Left ventricle myocardium inferior (tissue), 1 donor: Measurements from ENCODE around the gene RNF214. TPM values are rescaled to one million over a fixed set of nuclear protein-coding genes. Genes with fewer than 3 reads are reported as not detected.
A peak's percentile ranks its signal among the peaks of the same experiment; 100 is the strongest.

ENCODE experiments used
- DNase-seq: peaks from one replicate; pipeline ENCODE4 v3.0.0-alpha.2; 2020
- H3K27ac ChIP-seq: fragments of 200-600 bp; replicated peaks from 2 replicates; pipeline ENCODE4 v1.8.0; 2021
- H3K27me3 ChIP-seq: fragments of 200-600 bp; 2 replicates; pipeline ENCODE4 v1.8.0; 2021; ENCODE audit warnings: low read depth
- H3K36me3 ChIP-seq: fragments of 200-600 bp; 2 replicates; pipeline ENCODE4 v1.8.0; 2021
- H3K4me1 ChIP-seq: fragments of 200-600 bp; 2 replicates; pipeline ENCODE4 v1.8.0; 2021
- H3K4me3 ChIP-seq: fragments of 200-600 bp; 2 replicates; pipeline ENCODE4 v1.8.0; 2021; ENCODE audit warnings: mild to moderate bottlenecking, moderate library complexity
- H3K9me3 ChIP-seq: fragments of 200-600 bp; replicated peaks from 2 replicates; pipeline ENCODE4 v1.8.0; 2021
- CTCF ChIP-seq: fragments of 200-600 bp; IDR thresholded peaks from 2 replicates; pipeline ENCODE4 v1.8.0; 2021; ENCODE audit warnings: antibody characterized with exemption, mild to moderate bottlenecking, borderline replicate concordance
- intact Hi-C: fragments of 100-400 bp; cut with micrococcal nuclease; formaldehyde crosslinking; loops from one replicate; pipeline ENCODE4 v1.11.0; 2022
- total RNA-seq: library from RNA; stranded (reverse); fragmentation: NEBNext Ultra II Directional; extraction: Animal tissue kit (Norgen Biotek cat#: 25700); gene quantifications from one replicate; pipeline ENCODE4 v1.2.1, GENCODE V29; 2021
- donor health status: DM: no; HTN: yes; CAD: no; lungs with severe emphysema.

Gene RNF214
- total RNA-seq, 1 donor from 2014 or later, result 21.1 TPM

GRCh38 chr11:117296881-117297280, 64.4 kb downstream of the RNF214 start:
- intact Hi-C loops, result no loop called here
- no peak for DNase-seq
- Histone ChIP-seq H3K27ac (no peak overlapping the region), H3K36me3 (peaks cover 35% of the 10 kb centered on the region), H3K27me3 (no peaks in the 10 kb centered on the region), H3K4me1 (peaks cover 19% of the 10 kb centered on the region), H3K9me3 (no peaks in the 10 kb centered on the region), H3K4me3 (no peak overlapping the region)
- no peak for TF ChIP-seq CTCF

- intact Hi-C loops, result no loop called here
- no peaks in the 10 kb centered on the region for H3K9me3 ChIP-seq
- H3K36me3 ChIP-seq, result peaks cover 24% of the 10 kb centered on the region
- no peak for DNase-seq
- no peak overlapping the region for H3K27ac ChIP-seq
- H3K4me3 ChIP-seq, result no peak overlapping the region
- H3K4me1 ChIP-seq, result peaks cover 19% of the 10 kb centered on the region
- H3K27me3 ChIP-seq, result no peaks in the 10 kb centered on the region
- no peak for TF ChIP-seq CTCF
Measured at GRCh38 chr11:117298195-117298594, 65.7 kb downstream of the RNF214 start.

GRCh38 chr11:117299351-117300282, 67.1 kb downstream of the RNF214 start:
- H3K4me1 ChIP-seq, result peaks cover 25% of the 10 kb centered on the region
- no peaks in the 10 kb centered on the region for H3K27me3 ChIP-seq
- H3K4me3 ChIP-seq, result peak overlapping the region; percentile 39
- no peak for TF ChIP-seq CTCF
- H3K9me3 ChIP-seq, result no peaks in the 10 kb centered on the region
- no peak overlapping the region for H3K27ac ChIP-seq
- peaks cover 12% of the 10 kb centered on the region for H3K36me3 ChIP-seq
- intact Hi-C loops, result no loop called here
- no peak for DNase-seq

DNA sequence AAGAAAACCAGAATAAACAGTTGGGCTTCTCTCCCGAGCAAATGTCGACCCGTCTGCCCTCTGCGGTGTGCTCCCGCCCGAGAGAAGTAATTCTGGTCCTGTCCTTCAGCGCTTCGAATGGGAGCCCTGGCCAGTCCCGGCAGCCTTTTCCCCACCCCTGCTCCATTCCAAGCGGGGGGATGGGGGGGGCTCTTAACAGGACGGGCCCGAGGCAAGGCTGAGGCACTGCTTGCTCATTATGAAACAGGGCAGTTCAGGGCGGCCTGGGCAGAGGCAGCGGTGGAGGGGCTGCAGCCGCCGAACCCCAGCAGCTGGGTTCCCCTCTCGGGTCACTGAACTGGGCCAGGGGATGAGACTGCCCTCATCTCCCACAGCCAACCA, 67.8 kb downstream of the RNF214 start:
- Histone ChIP-seq H3K27me3 (no peaks in the 10 kb centered on the region), H3K4me3 (peak overlapping the region; percentile 39), H3K27ac (no peak overlapping the region), H3K9me3 (no peaks in the 10 kb centered on the region), H3K4me1 (peaks cover 25% of the 10 kb centered on the region), H3K36me3 (peaks cover 7% of the 10 kb centered on the region)
- intact Hi-C loops, result no loop called here
- no peak for TF ChIP-seq CTCF
- DNase-seq, result no peak

GRCh38 chr11:117300773-117301172, 68.3 kb downstream of the RNF214 start:
- H3K9me3 ChIP-seq, result no peaks in the 10 kb centered on the region
- no peak overlapping the region for H3K27ac ChIP-seq
- no peak overlapping the region for H3K4me3 ChIP-seq
- no peak for TF ChIP-seq CTCF
- peaks cover 2% of the 10 kb centered on the region for H3K36me3 ChIP-seq
- no peak for DNase-seq
- intact Hi-C loops, result no loop called here
- no peaks in the 10 kb centered on the region for H3K27me3 ChIP-seq
- H3K4me1 ChIP-seq, result peaks cover 25% of the 10 kb centered on the region
